DND-41 (cell line): ENCODE data around the gene HOXD12.

ENCODE experiments used
- ATAC-seq: fragments of 200-7000 bp; cut with Tn5 transposase; 3 replicates; pipeline ENCODE4 v1.9.1; 2021; ENCODE audit warnings: low read depth; ENCODE audit not compliant: insufficient read depth
- DNase-seq: peaks from one replicate; pipeline ENCODE4 v3.0.0-alpha.2; 2020
- H2AFZ ChIP-seq: 2 replicates; pipeline ENCODE4 v1.6.0; 2012; ENCODE audit warnings: low read depth, low read length
- H3K27ac ChIP-seq: 2 replicates; pipeline ENCODE4 v1.5.1; 2012; ENCODE audit warnings: low read length, inconsistent platforms
- H3K27me3 ChIP-seq: fragments of 200-600 bp; sonication (generic); 2 replicates; pipeline ENCODE4 v1.6.0; 2012; ENCODE audit warnings: low read length, mild to moderate bottlenecking, inconsistent platforms; ENCODE audit not compliant: insufficient read depth, poor library complexity
- H3K36me3 ChIP-seq: 2 replicates; pipeline ENCODE4 v1.5.1; 2012; ENCODE audit warnings: low read length, inconsistent platforms; ENCODE audit not compliant: insufficient read depth
- H3K4me1 ChIP-seq: 2 replicates; pipeline ENCODE4 v1.5.1; 2012; ENCODE audit warnings: mild to moderate bottlenecking, low read length; ENCODE audit not compliant: insufficient read depth
- H3K4me2 ChIP-seq: 2 replicates; pipeline ENCODE4 v1.6.0; 2012; ENCODE audit warnings: mild to moderate bottlenecking, moderate library complexity, low read length, inconsistent platforms; ENCODE audit not compliant: insufficient read depth
- H3K4me3 ChIP-seq, 2 experiments: fragments of 200-600 bp in 1 of 2; shearing (Covaris generic) in 1 of 2; 2 replicates each; pipeline ENCODE4 v1.5.1; 2012 to 2016; ENCODE audit warnings: inconsistent platforms in 2 of 2, low read length in 2 of 2, mild to moderate bottlenecking in 2 of 2, low read depth in 1 of 2, moderate library complexity in 1 of 2
- H3K79me2 ChIP-seq: 2 replicates; pipeline ENCODE4 v1.6.0; 2012; ENCODE audit warnings: low read length, inconsistent platforms; ENCODE audit not compliant: insufficient read depth
- H3K9ac ChIP-seq: 2 replicates; pipeline ENCODE4 v1.6.0; 2012; ENCODE audit warnings: low read depth, mild to moderate bottlenecking, inconsistent platforms, low read length, moderate library complexity
- H3K9me3 ChIP-seq: 2 replicates; pipeline ENCODE4 v1.5.1; 2012; ENCODE audit warnings: low read length, moderate library complexity, mild to moderate bottlenecking, inconsistent platforms; ENCODE audit not compliant: insufficient read depth, severe bottlenecking
- H4K20me1 ChIP-seq: 2 replicates; pipeline ENCODE4 v1.6.0; 2012; ENCODE audit warnings: low read length; ENCODE audit not compliant: insufficient read depth
- EZH2 ChIP-seq: IDR thresholded peaks from 3 replicates; pipeline ENCODE4 v1.6.1; 2012; ENCODE audit warnings: borderline replicate concordance, low read depth, mild to moderate bottlenecking, moderate library complexity, low read length, inconsistent platforms; ENCODE audit not compliant: severe bottlenecking
- TF ChIP-seq, protein P1 (sequence below): IDR thresholded peaks from 2 replicates; pipeline ENCODE4 v1.5.1; 2012; ENCODE audit warnings: borderline replicate concordance, low read length, moderate library complexity, mild to moderate bottlenecking; ENCODE audit not compliant: poor library complexity, severe bottlenecking; ENCODE audit errors: extremely low read depth

The HOXD12 gene

DNA sequence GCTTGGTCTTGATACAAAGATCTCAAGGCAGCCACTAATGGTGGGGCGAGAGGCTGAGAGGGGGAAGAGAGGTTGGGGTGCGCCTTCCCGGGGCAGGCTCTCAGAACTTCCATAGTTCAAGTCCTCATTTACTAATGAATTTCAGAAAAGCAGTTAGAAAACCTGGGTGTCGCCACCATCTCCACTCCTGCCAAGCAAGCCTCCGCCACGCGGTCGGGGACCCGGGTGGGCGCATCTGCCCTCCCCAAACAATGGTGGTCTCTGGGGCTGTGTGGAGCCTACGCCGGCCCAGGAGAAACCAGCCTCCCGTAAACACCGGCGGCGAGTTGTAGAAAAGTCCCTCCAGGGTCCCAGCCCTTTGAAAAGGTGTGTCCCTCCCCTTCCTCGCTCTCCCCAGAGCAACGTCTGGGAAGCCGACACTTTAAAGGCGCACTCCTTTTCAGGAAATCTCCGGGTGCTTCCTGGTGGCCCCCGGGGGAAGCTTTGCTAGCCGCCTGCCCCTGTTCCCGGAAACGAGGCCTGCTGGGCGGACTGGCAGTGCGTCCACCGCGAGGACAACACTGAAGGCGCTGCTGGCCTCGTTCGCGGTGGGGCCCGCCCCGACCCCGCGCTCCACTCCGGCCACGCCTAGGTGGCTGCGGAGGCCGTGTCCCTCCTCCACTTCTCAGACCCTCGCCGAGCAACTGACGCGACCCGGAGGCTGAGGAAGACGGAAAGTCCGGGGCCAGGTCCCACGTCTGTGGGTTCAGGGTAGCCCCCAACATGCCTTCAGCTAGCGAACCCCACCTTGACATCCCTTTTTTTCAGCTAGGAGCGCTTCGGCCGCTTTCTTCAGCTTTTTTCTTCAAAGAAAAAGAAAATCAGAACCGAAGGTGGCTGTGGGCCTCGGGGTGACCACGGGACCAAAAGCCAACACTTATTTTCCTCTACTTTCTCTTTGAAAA, 32.7 kb upstream of the HOXD12 start:
- Histone ChIP-seq H3K4me2 (no peak overlapping the region), H3K27me3 (peaks cover 8% of the 10 kb centered on the region), H2AFZ (no peak overlapping the region), H3K4me1 (no peaks in the 10 kb centered on the region), H4K20me1 (no peaks in the 10 kb centered on the region), H3K4me3 (no peak overlapping the region), H3K79me2 (no peaks in the 10 kb centered on the region), H3K36me3 (no peaks in the 10 kb centered on the region), H3K27ac (no peak overlapping the region), H3K9ac (no peak overlapping the region), H3K9me3 (no peaks in the 10 kb centered on the region)
- TF ChIP-seq EZH2 = no peak
- TF ChIP-seq, protein P1, sequence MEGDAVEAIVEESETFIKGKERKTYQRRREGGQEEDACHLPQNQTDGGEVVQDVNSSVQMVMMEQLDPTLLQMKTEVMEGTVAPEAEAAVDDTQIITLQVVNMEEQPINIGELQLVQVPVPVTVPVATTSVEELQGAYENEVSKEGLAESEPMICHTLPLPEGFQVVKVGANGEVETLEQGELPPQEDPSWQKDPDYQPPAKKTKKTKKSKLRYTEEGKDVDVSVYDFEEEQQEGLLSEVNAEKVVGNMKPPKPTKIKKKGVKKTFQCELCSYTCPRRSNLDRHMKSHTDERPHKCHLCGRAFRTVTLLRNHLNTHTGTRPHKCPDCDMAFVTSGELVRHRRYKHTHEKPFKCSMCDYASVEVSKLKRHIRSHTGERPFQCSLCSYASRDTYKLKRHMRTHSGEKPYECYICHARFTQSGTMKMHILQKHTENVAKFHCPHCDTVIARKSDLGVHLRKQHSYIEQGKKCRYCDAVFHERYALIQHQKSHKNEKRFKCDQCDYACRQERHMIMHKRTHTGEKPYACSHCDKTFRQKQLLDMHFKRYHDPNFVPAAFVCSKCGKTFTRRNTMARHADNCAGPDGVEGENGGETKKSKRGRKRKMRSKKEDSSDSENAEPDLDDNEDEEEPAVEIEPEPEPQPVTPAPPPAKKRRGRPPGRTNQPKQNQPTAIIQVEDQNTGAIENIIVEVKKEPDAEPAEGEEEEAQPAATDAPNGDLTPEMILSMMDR = no peak
- ATAC-seq (no peak), DNase-seq (no peak)

DNA sequence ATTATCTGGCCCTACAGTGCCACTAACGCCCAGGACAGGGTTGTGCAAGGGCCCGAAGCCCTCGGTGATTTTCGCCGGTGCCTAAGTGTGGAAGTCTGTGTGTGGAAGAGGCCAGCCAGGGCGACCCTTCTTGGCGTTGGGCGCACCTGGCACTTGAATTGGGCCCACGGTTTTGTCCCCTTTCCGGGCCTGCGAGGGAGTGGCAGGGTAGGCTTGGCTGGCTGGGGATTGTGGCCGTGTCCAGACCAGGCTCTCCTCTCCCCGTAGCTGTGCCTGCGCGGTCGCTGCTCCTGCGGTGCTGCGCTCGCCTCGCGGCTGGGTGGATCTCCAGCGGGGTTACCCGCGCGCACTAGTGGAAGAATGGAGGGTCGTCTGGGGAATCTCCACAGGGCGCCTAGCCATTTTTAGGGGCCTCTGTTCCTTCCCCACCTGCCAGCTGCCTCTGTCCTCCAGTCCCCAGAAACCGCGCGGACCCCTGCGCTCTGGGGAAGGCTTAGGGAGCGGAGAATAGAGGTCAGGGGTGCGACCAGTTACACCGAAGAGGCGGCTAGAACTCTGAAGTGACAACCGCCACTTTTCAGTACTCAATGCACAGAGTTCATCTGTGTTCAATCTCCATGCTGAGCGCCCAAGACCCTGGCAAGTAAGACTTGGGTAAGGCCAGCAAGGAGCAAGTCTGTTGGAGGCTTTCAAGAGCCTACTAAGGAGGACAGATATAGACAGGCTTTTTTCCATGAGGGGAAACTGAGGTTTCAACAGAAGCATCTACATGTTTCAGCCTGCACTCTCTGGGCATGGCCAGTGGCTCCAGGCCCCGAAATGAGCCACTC, 31.8 kb upstream of the HOXD12 start:
- Histone ChIP-seq H3K4me3 (no peak overlapping the region), H3K9ac (no peak overlapping the region), H3K27me3 (peaks cover 9% of the 10 kb centered on the region), H3K4me2 (no peak overlapping the region), H3K4me1 (no peaks in the 10 kb centered on the region), H3K36me3 (no peaks in the 10 kb centered on the region), H2AFZ (no peak overlapping the region), H4K20me1 (no peaks in the 10 kb centered on the region), H3K27ac (no peak overlapping the region), H3K9me3 (no peaks in the 10 kb centered on the region), H3K79me2 (no peaks in the 10 kb centered on the region)
- DNase-seq (no peak), ATAC-seq (no peak)
- TF ChIP-seq, protein P1 = no peak
- no peak for TF ChIP-seq EZH2

DNA sequence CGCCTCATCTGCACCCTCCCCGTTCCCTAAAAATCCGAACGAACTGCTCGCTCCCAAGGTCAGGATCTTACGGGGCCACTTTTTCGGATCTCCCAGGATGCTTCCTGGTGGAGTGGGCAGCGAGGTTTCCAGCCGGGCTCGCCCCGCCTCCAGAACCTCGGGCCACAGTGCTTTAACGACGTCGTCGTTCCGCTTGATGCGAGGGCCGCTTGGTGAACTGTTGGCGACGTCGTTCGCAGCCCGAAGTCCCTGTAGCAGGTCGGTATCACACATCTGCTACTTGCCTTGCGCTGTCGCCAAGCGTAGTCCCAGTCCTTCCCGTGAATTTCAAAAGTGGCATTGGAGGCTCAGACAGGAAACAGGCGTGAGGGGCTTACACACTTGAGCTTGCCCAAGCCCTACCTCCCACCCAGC, 31.2 kb upstream of the HOXD12 start:
- TF ChIP-seq, protein P1 = no peak
- no peak for TF ChIP-seq EZH2
- Histone ChIP-seq H4K20me1 (no peaks in the 10 kb centered on the region), H3K9me3 (no peaks in the 10 kb centered on the region), H3K4me2 (no peak overlapping the region), H2AFZ (no peak overlapping the region), H3K4me3 (no peak overlapping the region), H3K27ac (no peak overlapping the region), H3K9ac (no peak overlapping the region), H3K79me2 (no peaks in the 10 kb centered on the region), H3K27me3 (peaks cover 15% of the 10 kb centered on the region), H3K36me3 (no peaks in the 10 kb centered on the region), H3K4me1 (no peaks in the 10 kb centered on the region)
- DNase-seq (no peak), ATAC-seq (no peak)
